Hematopoietic multipotent progenitor cell treated with erythropoietin and hydrocortisone succinate and interleukin-3 and kit ligand, for 17 days (in vitro differentiated cells): Measurements from ENCODE around the gene CA5A.
"Not testable (repeated sequence)": the region's sequence is repeated elsewhere in the genome, so short reads cannot be mapped to it uniquely, and the experiment has no call there.

Experiments used
- DNase-seq: peaks from one replicate; pipeline ENCODE4 v3.0.0-alpha.2; 2015; ENCODE audit warnings: low spot score

The CA5A gene

DNA sequence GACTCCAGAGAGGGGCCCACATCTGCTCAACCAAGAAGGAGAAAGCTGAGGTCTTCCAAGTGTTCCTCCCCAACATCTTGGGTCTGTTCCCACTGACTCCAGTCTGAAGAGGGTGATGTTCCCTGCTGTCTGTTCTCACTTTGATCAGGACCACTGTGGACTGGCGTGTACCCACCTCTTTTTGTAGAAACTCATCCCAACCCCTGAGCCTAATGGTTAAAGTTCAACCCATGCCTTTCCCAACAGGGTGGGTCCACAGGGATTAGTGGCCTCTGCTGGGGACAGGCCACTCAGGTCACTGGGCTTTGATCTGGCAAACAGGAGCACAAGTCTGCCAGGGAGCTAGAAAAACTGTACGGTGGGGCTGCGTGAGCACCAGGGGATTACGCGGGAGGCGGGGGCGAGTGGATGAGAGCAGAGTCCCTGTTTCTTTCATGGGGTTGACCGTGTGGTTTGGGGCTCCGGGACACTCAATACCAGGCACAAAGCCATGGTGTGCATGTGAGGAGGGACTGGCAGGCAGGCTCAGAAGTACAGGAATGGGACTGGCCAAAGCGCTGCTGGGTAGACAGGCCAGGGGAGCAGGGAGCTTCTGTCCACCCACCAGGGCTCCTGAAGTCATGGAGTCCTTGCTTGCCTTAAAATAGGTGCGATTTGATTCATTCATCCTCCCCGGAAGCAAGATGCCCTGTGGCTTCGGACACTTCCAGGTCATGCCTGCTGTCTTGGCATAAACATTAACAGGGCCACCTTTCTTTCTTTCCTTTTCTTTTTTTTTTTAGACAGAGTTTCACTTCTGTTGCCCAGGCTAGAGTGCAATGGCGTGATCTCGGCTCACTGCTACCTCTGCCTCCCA, at the start of gene CA5A:
Gene CA5A, minus strand, starts transcription at position 155 of the 856 bp plus-strand sequence. Its CDS starts 79 bp downstream, at position 76.
- DNase-seq: no peak

- not testable (repeated sequence) for DNase-seq
These were observed 49.2 kb upstream of the CA5A start for GRCh38 chr16:87985493-87985892.

GRCh38 chr16:87984632-87985267, 48.4 kb upstream of the CA5A start:
- DNase-seq: no peak

DNA sequence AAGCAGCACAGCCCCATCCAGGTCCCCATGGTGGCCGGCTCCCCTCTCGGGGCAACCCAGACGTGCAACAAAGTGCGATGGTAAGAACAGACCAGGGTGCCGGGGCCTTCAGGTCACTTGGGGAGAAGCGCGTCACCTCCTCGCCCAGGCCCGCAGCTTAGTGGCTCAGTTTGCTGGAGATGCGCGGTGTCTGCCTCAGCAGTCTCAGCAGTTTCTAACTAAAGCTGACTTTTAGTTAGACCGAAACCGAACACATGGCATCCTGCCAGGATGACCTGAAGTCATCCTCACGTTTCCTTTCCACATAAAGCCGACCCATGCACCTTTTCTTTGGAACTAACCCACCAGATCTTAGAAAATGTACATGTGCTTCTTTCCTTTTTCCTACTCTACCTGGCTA, 47.9 kb upstream of the CA5A start:
- DNase-seq: not testable (repeated sequence)

DNA sequence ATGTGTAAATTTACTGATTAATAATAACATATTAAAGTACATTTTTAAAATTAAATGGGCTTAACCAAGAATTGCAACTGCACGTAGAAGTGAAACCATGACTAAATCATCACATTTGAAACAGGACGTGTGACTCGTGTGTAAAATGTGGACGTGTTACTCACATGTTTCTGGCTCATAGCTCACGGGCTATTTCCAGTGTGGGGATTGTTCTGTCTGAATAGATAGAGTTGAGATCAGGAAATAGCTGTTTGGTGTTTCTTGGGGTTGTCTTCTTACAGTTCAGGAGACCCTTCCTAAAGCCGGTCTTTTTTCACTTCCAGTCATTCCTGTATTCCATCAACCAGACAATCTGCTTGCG, 47.4 kb upstream of the CA5A start:
- DNase-seq: not testable (repeated sequence)

GRCh38 chr16:87983072-87983736, 46.9 kb upstream of the CA5A start:
- not testable (repeated sequence) for DNase-seq

GRCh38 chr16:87982581-87983041, 46.3 kb upstream of the CA5A start:
- no peak for DNase-seq

DNA sequence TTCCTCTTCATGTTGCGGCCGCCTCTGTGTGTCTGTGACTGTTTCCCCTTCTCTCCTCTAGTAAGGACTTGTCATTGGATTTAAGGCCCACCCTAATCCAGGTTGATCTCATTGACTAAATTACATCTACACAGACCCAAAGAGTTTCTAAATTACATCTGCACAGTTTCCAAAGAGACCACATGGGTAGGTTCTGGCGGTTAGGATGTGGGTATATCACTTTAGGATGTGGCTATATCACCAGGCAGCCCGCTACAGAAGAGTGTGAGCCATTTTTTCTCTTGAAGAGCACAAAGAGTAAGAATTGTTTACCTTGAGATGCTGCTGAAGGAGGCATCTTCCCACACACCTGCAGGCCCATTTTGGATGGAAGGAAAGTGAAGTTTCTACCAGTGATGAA, 45.0 kb upstream of the CA5A start:
- DNase-seq: not testable (repeated sequence)

GRCh38 chr16:87979911-87980630, 43.7 kb upstream of the CA5A start:
- DNase-seq: not testable (repeated sequence)

DNA sequence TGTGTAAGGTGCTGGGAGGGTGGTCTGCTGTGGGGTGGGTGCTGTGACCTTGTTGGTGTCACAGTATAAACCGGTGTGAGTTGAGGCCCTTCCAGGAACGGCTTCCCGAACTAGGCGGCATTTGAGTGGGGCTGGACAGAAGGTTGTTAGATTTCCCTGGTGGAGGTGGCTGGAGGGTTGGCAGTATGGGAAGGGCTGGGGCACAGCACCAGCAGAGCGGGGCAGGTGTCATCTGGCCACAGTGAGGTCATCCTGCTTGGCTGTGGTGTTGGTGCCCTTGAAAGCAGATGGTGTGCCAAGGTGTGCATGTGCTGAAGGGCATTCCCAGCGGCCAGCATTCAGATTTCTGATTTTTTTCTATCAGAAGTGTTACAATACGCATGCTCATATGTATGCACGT, 43.0 kb upstream of the CA5A start:
- DNase-seq: no peak

GRCh38 chr16:87978127-87978526, 41.8 kb upstream of the CA5A start:
- DNase-seq: no peak

GRCh38 chr16:87976665-87977064, 40.3 kb upstream of the CA5A start:
- DNase-seq: no peak

GRCh38 chr16:87974178-87974577, 37.8 kb upstream of the CA5A start:
- DNase-seq: no peak

GRCh38 chr16:87973717-87974116, 37.4 kb upstream of the CA5A start:
- no peak for DNase-seq

- no peak for DNase-seq
These were observed 35.6 kb upstream of the CA5A start for GRCh38 chr16:87971933-87972332.

DNA sequence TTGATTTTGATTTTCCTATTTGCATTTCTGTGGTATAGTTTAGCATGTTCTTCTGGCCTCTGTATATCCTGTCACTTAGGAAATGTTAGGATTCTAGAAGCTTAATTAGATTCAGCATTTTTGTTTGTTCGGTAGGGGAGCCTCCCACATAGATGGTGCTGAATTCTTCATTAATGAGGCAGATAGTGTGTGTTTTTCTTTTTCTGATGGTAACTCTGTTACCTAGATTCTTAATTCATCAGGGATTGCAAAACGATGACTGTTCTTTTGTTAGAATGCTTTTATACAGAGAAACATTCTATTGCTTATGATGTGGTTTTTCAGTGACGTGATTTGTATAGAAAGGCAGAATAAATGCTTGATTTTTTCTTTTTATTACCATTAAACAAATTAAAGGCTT, 33.9 kb upstream of the CA5A start:
- no peak for DNase-seq

DNA sequence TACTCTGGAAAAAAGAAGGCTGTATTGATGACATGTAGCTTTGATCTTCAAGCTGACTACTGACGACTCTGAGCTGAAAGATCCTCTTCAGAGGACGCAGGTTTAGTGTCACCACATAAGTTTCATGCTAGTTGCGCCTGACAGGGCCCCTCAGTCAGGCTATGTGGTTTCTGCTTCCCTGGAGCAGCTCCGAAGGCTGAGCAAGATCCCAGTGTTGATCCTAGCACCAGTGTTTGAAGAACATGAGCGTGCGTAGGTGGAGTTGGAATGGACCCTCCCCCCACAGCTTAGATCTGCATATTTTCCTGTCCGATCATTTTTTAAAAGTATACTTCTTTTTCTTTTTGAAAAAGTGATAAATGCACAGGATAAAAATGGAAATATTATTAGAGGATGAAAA, 32.2 kb upstream of the CA5A start:
- DNase-seq: no peak

DNA sequence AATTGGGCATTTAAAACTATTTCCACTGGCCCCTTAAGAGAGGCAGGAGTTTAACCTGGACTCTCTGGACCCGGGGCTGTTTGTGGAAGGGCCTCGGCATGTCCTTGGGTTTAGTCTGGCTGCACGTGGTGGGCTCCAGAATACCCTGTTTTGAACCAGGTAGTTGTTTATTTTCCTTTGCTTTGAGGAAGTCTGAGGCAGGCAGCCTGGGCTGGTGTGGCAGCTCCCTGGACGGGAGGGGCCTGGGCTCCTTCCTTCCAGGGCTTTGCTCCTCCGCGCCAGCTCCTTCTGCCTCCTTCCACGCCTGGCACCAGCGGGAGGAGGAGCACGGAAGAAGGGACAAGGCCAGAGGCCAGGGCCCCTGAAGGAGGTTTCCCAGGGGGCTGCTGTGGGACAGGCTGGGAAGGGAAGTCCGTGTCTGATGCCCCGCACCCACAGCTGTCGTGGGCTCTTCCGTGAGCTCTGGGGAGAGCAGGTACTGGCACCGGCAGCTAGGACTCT, 30.4 kb upstream of the CA5A start:
- no peak for DNase-seq

DNA sequence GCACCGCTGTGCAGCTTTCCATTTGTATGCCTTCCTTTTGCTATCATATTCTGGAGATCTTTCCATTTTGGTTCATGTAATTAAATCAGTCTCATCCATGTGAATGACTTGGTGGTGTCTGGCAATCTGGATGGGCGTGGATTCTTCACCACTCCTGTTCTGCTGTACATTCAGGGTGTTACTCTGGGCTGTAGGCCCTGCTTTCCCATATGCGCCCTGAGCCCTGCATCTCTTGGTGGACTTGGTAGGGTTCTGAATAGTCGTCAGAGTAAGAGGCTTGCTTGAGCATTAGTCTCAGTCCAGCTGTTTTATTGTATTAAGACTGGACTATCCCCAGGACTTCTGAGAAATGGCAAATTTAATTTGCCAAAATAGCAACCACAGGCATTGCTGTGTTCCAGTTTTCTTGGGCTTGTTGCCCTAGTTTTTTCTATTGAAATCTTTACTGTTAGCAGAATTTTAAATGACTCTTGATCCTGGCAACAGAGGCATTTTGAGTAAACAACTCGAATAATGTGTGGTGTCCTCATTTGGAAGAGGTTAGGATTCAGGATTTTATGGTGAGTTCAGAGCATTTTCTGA, 29.8 kb upstream of the CA5A start:
- DNase-seq: no peak

DNA sequence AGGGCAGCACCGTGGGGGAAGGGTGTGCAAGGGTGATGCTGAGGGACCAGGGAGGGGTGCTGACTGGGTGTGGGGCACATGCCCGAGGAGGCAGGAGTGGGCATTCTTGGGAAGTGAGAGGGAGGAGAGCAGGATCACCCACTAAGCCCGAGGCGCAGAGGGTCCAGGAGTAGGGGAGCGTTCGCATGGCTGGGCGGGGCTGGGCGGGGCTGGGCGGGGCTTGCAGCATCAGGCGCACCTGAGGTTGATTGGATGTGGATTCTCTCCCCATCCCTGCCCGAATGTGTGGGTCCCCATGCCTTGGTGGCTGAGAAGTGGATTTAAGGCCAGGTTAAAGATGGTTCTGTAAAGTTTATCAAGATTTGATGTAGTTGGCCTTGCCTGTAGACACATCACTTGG, 29.1 kb upstream of the CA5A start:
- DNase-seq: no peak

DNA sequence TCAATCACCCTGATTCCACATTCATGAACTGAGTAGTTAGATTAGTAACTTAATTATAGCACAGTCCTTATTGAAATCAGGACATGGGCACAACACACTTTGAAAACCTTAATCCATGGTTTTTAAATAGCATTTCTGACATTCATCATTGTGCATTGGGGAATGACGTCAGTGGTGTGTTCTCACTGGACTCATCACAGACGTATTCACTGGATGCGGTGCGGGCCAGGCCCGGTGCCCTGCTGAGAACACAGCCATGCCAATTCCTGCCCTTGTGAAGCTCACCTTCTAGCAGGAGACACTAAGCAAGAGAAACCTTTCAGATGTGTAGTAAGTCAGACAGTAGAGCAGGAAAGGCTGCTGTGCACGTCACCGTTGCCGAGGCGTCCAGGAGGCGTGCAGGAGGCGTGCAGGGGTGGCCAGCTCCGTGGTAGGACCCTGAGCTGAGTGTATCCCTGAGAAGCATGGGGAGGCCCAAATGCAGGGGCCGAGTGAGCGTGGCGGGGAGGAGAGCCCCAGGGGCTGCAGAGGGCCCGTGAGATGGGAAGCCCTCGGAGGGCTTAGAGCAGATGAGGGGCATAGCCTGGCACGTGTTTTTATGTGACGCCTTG, 27.8 kb upstream of the CA5A start:
- no peak for DNase-seq
